Panc1 (cell line): ENCODE data around the gene SURF4.

Experiments
- POLR2AphosphoS5 ChIP-seq: IDR thresholded peaks from 2 replicates; pipeline ENCODE4 v1.6.1; 2012; ENCODE audit warnings: mild to moderate bottlenecking, low read depth, low read length, moderate library complexity
- TF ChIP-seq, protein P1 (sequence below): fragments of 450-650 bp; IDR thresholded peaks from 2 replicates; pipeline ENCODE4 v1.5.1; 2017; ENCODE audit warnings: mild to moderate bottlenecking

DNA sequence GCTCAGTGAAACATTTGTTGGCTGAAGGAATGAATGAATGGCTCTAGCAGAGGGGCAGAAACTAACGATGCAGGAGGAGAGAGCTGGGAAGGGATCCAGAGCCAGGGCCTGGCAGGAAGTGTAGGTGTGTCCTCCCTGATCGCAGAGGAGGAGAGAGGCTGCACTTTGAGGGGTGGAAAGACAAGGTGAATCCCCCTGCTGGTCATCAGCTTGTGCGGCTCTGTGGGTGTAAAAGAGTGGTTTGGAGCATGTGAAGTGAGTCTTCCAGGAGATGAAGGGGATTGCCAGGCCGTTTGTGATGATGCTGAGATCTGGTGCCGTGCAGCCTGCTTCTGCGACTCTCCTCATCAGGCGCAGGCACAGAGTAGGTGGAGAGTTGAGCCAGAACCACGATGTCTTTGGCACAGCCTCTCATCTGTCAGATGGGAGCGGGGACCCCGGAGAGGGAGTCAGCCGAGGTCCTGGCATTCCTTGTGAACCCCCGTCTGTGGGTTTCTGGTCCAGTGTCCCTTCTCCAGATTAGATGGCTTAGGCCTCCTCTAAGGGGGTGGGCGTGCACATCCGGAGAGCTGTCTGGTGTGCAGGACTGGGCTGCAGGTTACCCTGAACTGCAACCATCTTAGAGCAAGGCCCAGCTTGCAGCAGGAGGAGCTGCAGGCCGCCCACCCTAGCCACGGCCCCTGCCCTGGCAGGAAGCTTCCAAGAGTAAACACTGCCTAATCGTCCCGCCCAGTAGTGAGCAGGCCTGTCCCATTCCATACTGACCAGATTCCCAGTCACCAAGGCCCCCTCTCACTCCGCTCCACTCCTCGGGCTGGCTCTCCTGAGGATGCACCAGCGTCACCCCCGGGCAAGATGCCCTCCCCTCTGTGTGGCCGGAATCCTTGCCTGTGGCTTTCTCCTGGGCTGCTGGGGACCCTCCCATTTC is 46.0 kb upstream of the SURF4 start, which contains the start of gene ADAMTS13:
- TF ChIP-seq, protein P1, sequence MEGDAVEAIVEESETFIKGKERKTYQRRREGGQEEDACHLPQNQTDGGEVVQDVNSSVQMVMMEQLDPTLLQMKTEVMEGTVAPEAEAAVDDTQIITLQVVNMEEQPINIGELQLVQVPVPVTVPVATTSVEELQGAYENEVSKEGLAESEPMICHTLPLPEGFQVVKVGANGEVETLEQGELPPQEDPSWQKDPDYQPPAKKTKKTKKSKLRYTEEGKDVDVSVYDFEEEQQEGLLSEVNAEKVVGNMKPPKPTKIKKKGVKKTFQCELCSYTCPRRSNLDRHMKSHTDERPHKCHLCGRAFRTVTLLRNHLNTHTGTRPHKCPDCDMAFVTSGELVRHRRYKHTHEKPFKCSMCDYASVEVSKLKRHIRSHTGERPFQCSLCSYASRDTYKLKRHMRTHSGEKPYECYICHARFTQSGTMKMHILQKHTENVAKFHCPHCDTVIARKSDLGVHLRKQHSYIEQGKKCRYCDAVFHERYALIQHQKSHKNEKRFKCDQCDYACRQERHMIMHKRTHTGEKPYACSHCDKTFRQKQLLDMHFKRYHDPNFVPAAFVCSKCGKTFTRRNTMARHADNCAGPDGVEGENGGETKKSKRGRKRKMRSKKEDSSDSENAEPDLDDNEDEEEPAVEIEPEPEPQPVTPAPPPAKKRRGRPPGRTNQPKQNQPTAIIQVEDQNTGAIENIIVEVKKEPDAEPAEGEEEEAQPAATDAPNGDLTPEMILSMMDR, result no peak
- TF ChIP-seq POLR2AphosphoS5, result no peak
